Activated B cell treated with CpG ODN at 0.5 μM for 24 hours (primary cell): ENCODE data around the gene CYP27A1. TPM values are rescaled to one million over a fixed set of nuclear protein-coding genes. Genes with fewer than 3 reads are reported as not detected.
"Not testable (repeated sequence)": the region's sequence is repeated elsewhere in the genome, so short reads cannot be mapped to it uniquely, and the experiment has no call there.

Experiments used
- ATAC-seq: fragments of 200-7000 bp; cut with Tn5 transposase; one replicate; pipeline ENCODE4 v1.10.0; 2021; ENCODE audit warnings: low read depth, mild to moderate bottlenecking, moderate library complexity
- CTCF ChIA-PET: fragments of 350-600 bp; sonication (Branson Sonifier 250); formaldehyde crosslinking; loops from one replicate; lab custom pipeline; 2021; ENCODE audit warnings: antibody characterized with exemption; lab: Charles Lee
- POLR2A ChIA-PET: fragments of 350-600 bp; sonication (Branson Sonifier 250); formaldehyde crosslinking; loops from one replicate; lab custom pipeline; 2021; ENCODE audit warnings: antibody characterized with exemption; lab: Charles Lee
- DNase-seq: peaks from one replicate; pipeline ENCODE4 v3.0.0; 2022
- H3K27ac Mint-ChIP-seq: one replicate; pipeline ENCODE4 v1.8.0; 2020; ENCODE audit warnings: mixed read lengths
- H3K27me3 Mint-ChIP-seq: one replicate; pipeline ENCODE4 v1.8.0; 2021; ENCODE audit warnings: mixed read lengths
- H3K36me3 Mint-ChIP-seq: one replicate; pipeline ENCODE4 v1.8.0; 2021; ENCODE audit warnings: low read depth, mixed read lengths
- H3K4me1 Mint-ChIP-seq: one replicate; pipeline ENCODE4 v1.8.0; 2021; ENCODE audit warnings: mixed read lengths
- H3K4me3 Mint-ChIP-seq: one replicate; pipeline ENCODE4 v1.8.0; 2020; ENCODE audit warnings: mild to moderate bottlenecking, mixed read lengths
- H3K9me3 Mint-ChIP-seq: one replicate; pipeline ENCODE4 v1.8.0; 2020; ENCODE audit warnings: mixed read lengths
- CTCF ChIP-seq: fragments of 200-600 bp; IDR thresholded peaks from one replicate; pipeline ENCODE4 v1.8.0; 2022; ENCODE audit warnings: antibody characterized with exemption, mild to moderate bottlenecking
- intact Hi-C: fragments of 100-400 bp; cut with micrococcal nuclease; formaldehyde crosslinking; loops from one replicate; pipeline ENCODE4 v1.15.1; 2024
- total RNA-seq: library from RNA; stranded (reverse); gene quantifications from 2 replicates; pipeline ENCODE4 v1.2.3, GENCODE V29; 2022

CYP27A1 gene
- total RNA-seq, 1 donor from 2014 or later = 0.55 TPM

DNA sequence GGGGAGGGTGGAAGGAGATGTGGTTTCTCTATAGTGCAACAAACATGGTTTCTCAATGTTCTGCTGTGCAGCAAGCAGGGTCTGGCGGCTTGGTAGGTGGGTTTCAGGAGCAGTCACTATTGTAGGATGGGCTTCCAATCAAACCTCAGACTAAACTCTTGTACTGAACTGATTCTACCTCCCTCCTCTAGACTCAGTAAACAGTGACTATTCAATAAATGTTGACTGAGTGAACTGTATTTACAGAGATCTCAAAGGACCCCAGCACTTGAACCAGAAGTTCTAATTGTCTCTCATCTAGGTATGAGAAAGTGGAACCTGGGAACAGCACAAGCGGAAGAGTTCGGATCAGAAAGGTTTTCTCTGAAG, 26.8 kb upstream of the CYP27A1 start:
- ATAC-seq (no peak), DNase-seq (no peak)
- ChIA-PET POLR2A (no interaction called here), CTCF (no interaction called here)
- Mint-ChIP-seq H3K36me3 (peaks cover 60% of the 10 kb centered on the region), H3K27me3 (no peaks in the 10 kb centered on the region), H3K4me1 (no peaks in the 10 kb centered on the region), H3K4me3 (no peak overlapping the region), H3K9me3 (no peaks in the 10 kb centered on the region), H3K27ac (no peak overlapping the region)
- no peak for TF ChIP-seq CTCF
- intact Hi-C loops = no loop called here

- DNase-seq = no peak
- Mint-ChIP-seq H3K27me3 (no peaks in the 10 kb centered on the region), H3K4me3 (no peak overlapping the region), H3K9me3 (no peaks in the 10 kb centered on the region), H3K4me1 (no peaks in the 10 kb centered on the region), H3K36me3 (peaks cover 54% of the 10 kb centered on the region), H3K27ac (no peak overlapping the region)
- ChIA-PET POLR2A (no interaction called here), CTCF (no interaction called here)
- intact Hi-C loops = no loop called here
- no peak for ATAC-seq
- TF ChIP-seq CTCF = no peak
Measured at GRCh38 chr2:218755567-218756404, 26.2 kb upstream of the CYP27A1 start.

DNA sequence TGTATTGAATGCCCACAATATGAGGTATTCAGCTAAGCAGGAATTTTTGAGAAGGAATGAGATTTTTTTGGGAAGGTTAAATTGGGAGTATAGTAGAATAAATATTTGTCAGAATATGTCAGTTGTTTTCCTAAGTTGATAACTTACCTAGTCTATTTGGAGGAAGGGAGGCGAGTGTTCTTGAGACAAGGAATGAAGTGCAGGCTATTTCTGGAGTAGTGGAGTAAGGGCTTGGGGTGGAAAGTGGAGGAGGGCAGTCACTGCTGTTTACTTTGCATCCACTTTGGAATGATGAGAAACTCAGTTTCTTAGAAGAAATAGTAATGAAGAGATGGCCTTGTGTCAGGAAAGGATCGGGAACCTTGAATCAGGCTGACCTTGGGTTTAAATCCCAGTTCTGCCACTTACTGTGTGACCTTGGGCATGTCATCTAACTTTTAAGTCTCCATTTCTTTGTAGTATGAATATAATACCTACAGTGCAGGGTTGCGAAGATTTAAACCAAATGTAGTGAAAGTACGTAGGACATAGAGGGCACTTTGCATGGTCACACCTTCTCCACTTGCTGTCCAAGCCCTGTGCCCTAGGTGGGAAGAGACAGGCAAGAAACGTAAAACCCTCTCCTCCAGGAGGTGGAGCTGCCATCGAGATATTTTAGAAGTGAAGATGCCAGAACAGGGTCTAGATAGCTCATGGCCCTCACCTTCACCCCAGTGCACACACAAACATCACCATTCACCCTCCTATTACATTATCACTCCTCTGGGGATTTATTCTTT, 25.2 kb upstream of the CYP27A1 start:
- DNase-seq (no peak), ATAC-seq (no peak)
- Mint-ChIP-seq H3K27me3 (no peaks in the 10 kb centered on the region), H3K4me1 (no peaks in the 10 kb centered on the region), H3K36me3 (peaks cover 45% of the 10 kb centered on the region), H3K4me3 (no peak overlapping the region), H3K9me3 (no peaks in the 10 kb centered on the region), H3K27ac (peak overlapping the region; percentile 43)
- TF ChIP-seq CTCF = no peak
- ChIA-PET POLR2A (no interaction called here), CTCF (no interaction called here)
- intact Hi-C loops = no loop called here

DNA sequence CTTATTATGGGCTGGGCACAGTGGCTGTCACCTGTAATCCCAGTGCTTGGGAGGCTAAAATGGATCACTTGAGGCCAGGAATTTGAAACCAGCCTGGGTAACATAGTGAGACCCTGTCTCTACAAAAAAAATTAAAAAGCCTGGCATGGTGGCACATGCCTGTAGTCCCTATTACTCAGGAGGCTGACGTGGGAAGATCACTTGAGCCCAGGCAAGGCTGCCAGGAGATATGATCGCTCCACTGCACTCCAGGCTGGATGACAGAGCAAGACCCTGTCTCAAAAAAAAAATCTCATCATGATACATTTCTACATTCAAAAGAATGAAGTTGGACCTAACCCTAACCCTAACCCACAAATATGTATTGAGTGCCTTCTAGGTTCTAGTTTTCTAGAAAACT, 20.2 kb upstream of the CYP27A1 start:
- DNase-seq = no peak
- no peaks in the 10 kb centered on the region for H3K9me3 Mint-ChIP-seq
- no peak overlapping the region for H3K27ac Mint-ChIP-seq
- H3K36me3 Mint-ChIP-seq = no peaks in the 10 kb centered on the region
- POLR2A ChIA-PET = no interaction called here
- no peak overlapping the region for H3K4me3 Mint-ChIP-seq
- no peak for TF ChIP-seq CTCF
- H3K4me1 Mint-ChIP-seq = no peaks in the 10 kb centered on the region
- intact Hi-C loops = no loop called here
- no peaks in the 10 kb centered on the region for H3K27me3 Mint-ChIP-seq
- CTCF ChIA-PET = no interaction called here
- ATAC-seq = no peak

DNA sequence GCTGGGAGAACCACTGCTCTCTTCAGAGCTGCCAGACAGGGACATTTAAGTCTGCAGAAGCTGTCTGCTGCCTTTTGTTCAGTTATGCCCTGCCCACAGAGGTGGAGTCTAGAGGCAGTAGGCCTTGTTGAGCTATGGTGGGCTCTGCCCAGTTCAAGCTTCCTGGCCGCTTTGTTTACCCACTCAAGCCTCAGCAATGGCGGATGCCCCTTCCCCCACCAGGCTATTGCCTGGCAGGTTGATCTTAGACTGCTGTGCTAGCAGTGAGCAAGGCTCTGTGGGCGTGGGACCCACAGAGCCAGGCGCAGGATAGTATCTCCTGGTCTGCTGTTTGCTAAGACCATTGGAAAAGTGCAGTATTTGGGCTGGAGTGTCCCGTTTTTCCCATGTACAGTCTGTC, 9.2 kb upstream of the CYP27A1 start:
- H3K4me3 Mint-ChIP-seq, POLR2A ChIA-PET, ATAC-seq, CTCF ChIA-PET, intact Hi-C loops, H3K36me3 Mint-ChIP-seq, H3K4me1 Mint-ChIP-seq, H3K27me3 Mint-ChIP-seq, H3K27ac Mint-ChIP-seq, DNase-seq: not testable (repeated sequence)
- H3K9me3 Mint-ChIP-seq = peaks cover 12% of the 10 kb centered on the region
